T-helper 2 cell treated with Interferon-gamma antibody and Interleukin-4, amounts not matched to agents 5 μg/mL and 100 μg/mL, for 36 hours (primary cell): Measurements from ENCODE around the gene SOBP.

Experiments
- DNase-seq: peaks from one replicate; pipeline ENCODE4 v3.0.0; 2021; ENCODE audit warnings: low spot score
- H3K27ac Mint-ChIP-seq: one replicate; pipeline ENCODE4 v1.8.0; 2021; ENCODE audit warnings: mild to moderate bottlenecking, mixed read lengths
- H3K27me3 Mint-ChIP-seq: one replicate; pipeline ENCODE4 v1.8.0; 2021; ENCODE audit warnings: low read depth, mixed read lengths
- H3K36me3 Mint-ChIP-seq: one replicate; pipeline ENCODE4 v1.8.0; 2021; ENCODE audit warnings: low read depth, mixed read lengths
- H3K4me1 Mint-ChIP-seq: one replicate; pipeline ENCODE4 v1.8.0; 2021; ENCODE audit warnings: low read depth, mixed read lengths
- H3K4me3 Mint-ChIP-seq: one replicate; pipeline ENCODE4 v1.8.0; 2022; ENCODE audit warnings: mild to moderate bottlenecking, moderate library complexity, mixed read lengths
- H3K9me3 Mint-ChIP-seq: one replicate; pipeline ENCODE4 v1.8.0; 2021; ENCODE audit warnings: mixed read lengths

Gene SOBP

GRCh38 chr6:107604549-107604948, 114.6 kb downstream of the SOBP start:
- H3K36me3 Mint-ChIP-seq: no peaks in the 10 kb centered on the region
- H3K4me3 Mint-ChIP-seq: no peak overlapping the region
- no peaks in the 10 kb centered on the region for H3K9me3 Mint-ChIP-seq
- no peaks in the 10 kb centered on the region for H3K4me1 Mint-ChIP-seq
- DNase-seq: no peak
- H3K27me3 Mint-ChIP-seq: peaks cover 29% of the 10 kb centered on the region
- H3K27ac Mint-ChIP-seq: no peak overlapping the region

- Mint-ChIP-seq H3K4me1 (no peaks in the 10 kb centered on the region), H3K36me3 (no peaks in the 10 kb centered on the region), H3K27me3 (peaks cover 17% of the 10 kb centered on the region), H3K4me3 (no peak overlapping the region), H3K9me3 (no peaks in the 10 kb centered on the region), H3K27ac (no peak overlapping the region)
- DNase-seq: no peak
Measured at GRCh38 chr6:107606407-107606806, 116.5 kb downstream of the SOBP start.

DNA sequence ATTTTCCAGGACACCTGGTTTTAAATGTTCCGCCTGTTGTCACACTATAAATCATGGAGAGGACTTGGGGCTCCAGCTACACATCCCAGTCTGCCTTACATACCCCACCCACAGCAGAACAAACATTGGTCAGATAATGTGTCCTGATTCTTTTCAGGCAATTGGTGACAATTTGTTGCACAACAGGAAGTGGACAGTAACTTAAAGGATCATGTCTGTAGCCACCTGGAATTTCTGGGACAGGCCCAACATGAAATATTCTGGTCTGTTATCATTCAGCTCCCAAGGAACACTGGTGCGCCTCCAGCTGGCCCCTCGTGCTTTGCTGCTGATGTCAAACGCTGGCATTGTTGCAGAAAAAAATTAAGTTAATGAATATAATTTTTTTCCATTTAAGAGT, 117.2 kb downstream of the SOBP start:
- no peaks in the 10 kb centered on the region for H3K4me1 Mint-ChIP-seq
- H3K4me3 Mint-ChIP-seq: no peak overlapping the region
- H3K36me3 Mint-ChIP-seq: no peaks in the 10 kb centered on the region
- peaks cover 13% of the 10 kb centered on the region for H3K27me3 Mint-ChIP-seq
- DNase-seq: no peak
- H3K9me3 Mint-ChIP-seq: no peaks in the 10 kb centered on the region
- no peak overlapping the region for H3K27ac Mint-ChIP-seq

DNA sequence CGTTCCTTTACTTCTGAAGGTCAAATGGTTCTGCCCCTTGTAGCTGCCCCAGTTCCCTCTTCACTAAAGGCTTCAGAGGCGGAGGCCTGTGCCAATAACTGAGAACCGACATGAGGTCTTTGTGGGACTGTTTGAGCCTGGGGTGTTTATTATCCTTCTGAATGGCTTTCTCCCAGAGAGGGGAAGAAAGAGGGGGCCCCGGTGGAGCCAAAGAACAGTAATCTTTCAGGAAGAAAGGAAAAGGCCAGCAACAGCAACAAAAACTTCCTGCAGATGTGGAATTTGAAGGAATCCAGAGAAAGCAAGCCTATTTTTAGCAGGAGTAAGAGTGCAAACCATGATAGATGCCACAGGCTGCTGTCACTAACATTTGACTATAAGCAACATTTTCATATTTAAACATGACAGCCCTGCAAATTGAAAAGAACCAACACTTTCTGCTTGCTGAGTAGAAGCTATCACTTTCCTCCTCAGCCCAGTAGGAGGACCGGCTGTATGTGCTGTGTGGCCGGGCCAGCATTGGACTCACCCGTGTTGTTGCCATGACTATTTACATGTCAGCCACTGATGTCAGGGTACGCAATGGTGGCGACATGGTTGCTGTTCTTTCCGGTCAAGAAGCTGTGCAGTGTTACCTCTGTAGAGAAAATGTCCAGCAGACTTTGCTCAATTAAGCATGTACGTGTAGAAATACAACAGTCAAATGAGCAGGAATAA, 121.3 kb downstream of the SOBP start:
- no peak overlapping the region for H3K4me3 Mint-ChIP-seq
- H3K36me3 Mint-ChIP-seq: no peaks in the 10 kb centered on the region
- peaks cover 11% of the 10 kb centered on the region for H3K27me3 Mint-ChIP-seq
- no peaks in the 10 kb centered on the region for H3K4me1 Mint-ChIP-seq
- H3K27ac Mint-ChIP-seq: no peak overlapping the region
- DNase-seq: no peak
- H3K9me3 Mint-ChIP-seq: no peaks in the 10 kb centered on the region

- DNase-seq: no peak
- Mint-ChIP-seq H3K4me3 (no peak overlapping the region), H3K4me1 (no peaks in the 10 kb centered on the region), H3K27me3 (peaks cover 8% of the 10 kb centered on the region), H3K27ac (no peak overlapping the region), H3K9me3 (no peaks in the 10 kb centered on the region), H3K36me3 (no peaks in the 10 kb centered on the region)
Measured at GRCh38 chr6:107612762-107613415, 123.0 kb downstream of the SOBP start.

- Mint-ChIP-seq H3K9me3 (no peaks in the 10 kb centered on the region), H3K27me3 (peaks cover 6% of the 10 kb centered on the region), H3K4me3 (no peak overlapping the region), H3K4me1 (peaks cover 7% of the 10 kb centered on the region), H3K36me3 (no peaks in the 10 kb centered on the region), H3K27ac (no peak overlapping the region)
- DNase-seq: no peak
Measured at GRCh38 chr6:107613651-107614379, 123.9 kb downstream of the SOBP start.

- DNase-seq: no peak
- no peaks in the 10 kb centered on the region for H3K36me3 Mint-ChIP-seq
- no peak overlapping the region for H3K4me3 Mint-ChIP-seq
- peaks cover 16% of the 10 kb centered on the region for H3K4me1 Mint-ChIP-seq
- no peak overlapping the region for H3K27ac Mint-ChIP-seq
- H3K27me3 Mint-ChIP-seq: peaks cover 6% of the 10 kb centered on the region
- H3K9me3 Mint-ChIP-seq: no peaks in the 10 kb centered on the region
Measured at GRCh38 chr6:107614828-107615227, 124.9 kb downstream of the SOBP start.

- no peaks in the 10 kb centered on the region for H3K36me3 Mint-ChIP-seq
- H3K9me3 Mint-ChIP-seq: no peaks in the 10 kb centered on the region
- no peak overlapping the region for H3K4me3 Mint-ChIP-seq
- DNase-seq: no peak
- H3K27me3 Mint-ChIP-seq: peaks cover 4% of the 10 kb centered on the region
- no peak overlapping the region for H3K27ac Mint-ChIP-seq
- peaks cover 31% of the 10 kb centered on the region for H3K4me1 Mint-ChIP-seq
Measured at GRCh38 chr6:107616775-107617174, 126.9 kb downstream of the SOBP start.

DNA sequence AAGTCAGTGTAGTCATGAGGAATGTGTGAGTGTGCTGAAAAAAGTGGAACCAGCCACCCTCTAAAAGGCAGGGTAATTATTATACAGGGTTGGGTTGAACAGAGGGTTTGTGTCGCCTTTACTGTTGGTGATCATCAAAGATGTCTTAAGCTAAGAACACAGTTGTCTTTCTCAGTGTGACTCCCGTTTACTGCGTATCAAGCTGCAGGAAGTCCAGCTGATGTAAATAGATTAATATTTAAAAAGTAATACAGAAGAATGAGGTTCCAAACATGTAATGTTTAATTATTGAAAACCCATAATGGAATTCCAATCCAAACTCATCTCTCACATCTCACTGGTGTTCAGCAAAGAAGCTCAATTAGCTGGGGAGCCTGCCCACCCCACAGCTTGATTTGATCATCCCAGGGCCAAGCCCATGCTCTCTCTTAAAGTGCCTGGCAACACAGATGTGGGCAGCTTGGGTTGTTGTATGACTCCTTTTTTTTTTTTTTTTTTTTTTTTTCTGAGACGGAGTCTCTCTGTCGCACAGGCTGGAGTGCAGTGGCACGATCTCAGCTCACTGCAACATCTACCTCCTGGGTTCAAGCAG, 127.5 kb downstream of the SOBP start:
- H3K4me1 Mint-ChIP-seq: peaks cover 31% of the 10 kb centered on the region
- no peaks in the 10 kb centered on the region for H3K36me3 Mint-ChIP-seq
- no peak overlapping the region for H3K4me3 Mint-ChIP-seq
- H3K27me3 Mint-ChIP-seq: peaks cover 7% of the 10 kb centered on the region
- H3K9me3 Mint-ChIP-seq: no peaks in the 10 kb centered on the region
- DNase-seq: no peak
- no peak overlapping the region for H3K27ac Mint-ChIP-seq

- H3K4me3 Mint-ChIP-seq: peak overlapping the region; percentile 20
- peak overlapping the region; percentile 82 for H3K27ac Mint-ChIP-seq
- H3K9me3 Mint-ChIP-seq: no peaks in the 10 kb centered on the region
- peak; percentile 56 for DNase-seq
- peaks cover 13% of the 10 kb centered on the region for H3K27me3 Mint-ChIP-seq
- peaks cover 31% of the 10 kb centered on the region for H3K4me1 Mint-ChIP-seq
- peaks cover 1% of the 10 kb centered on the region for H3K36me3 Mint-ChIP-seq
Measured at GRCh38 chr6:107618672-107619071, 128.8 kb downstream of the SOBP start.

GRCh38 chr6:107620732-107621131, 130.8 kb downstream of the SOBP start:
- peaks cover 1% of the 10 kb centered on the region for H3K36me3 Mint-ChIP-seq
- no peak overlapping the region for H3K27ac Mint-ChIP-seq
- H3K9me3 Mint-ChIP-seq: no peaks in the 10 kb centered on the region
- no peak for DNase-seq
- H3K4me3 Mint-ChIP-seq: no peak overlapping the region
- peaks cover 17% of the 10 kb centered on the region for H3K27me3 Mint-ChIP-seq
- peaks cover 33% of the 10 kb centered on the region for H3K4me1 Mint-ChIP-seq

DNA sequence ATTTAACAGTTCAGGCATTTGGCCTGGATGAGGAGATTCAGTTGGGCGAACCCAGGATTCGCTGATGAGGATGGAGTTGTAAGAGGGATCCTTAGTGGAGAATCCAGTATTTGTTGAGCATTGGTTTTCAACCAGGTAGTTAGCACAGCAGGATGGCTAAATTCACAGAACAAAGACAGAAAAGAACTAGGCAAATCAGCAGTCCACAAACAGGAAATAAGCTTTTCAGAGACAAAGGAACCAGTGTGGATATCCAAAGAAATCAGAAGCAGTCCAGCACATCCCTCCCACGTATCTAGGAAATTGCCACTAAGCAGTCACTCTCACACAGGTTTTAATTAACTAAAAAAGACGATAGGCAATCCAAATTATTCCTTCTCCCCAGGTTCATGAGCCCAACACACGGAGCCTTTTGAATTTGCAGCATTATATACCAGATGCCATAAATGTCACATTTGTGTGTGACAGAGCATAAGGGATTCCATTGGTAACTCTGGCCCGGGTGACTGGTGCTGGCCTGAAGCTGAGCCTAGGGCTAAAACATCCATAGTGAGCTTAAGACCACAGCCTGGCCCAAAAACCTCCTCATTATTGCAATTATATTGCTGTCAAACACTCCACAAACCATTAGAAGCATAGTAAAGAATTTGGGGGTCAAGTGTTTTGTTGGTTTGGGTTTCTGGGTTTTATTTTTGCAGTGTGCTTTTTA, 131.5 kb downstream of the SOBP start:
- peaks cover 1% of the 10 kb centered on the region for H3K36me3 Mint-ChIP-seq
- H3K27ac Mint-ChIP-seq: no peak overlapping the region
- no peaks in the 10 kb centered on the region for H3K9me3 Mint-ChIP-seq
- H3K27me3 Mint-ChIP-seq: peaks cover 19% of the 10 kb centered on the region
- H3K4me1 Mint-ChIP-seq: peaks cover 33% of the 10 kb centered on the region
- H3K4me3 Mint-ChIP-seq: no peak overlapping the region
- DNase-seq: no peak

DNA sequence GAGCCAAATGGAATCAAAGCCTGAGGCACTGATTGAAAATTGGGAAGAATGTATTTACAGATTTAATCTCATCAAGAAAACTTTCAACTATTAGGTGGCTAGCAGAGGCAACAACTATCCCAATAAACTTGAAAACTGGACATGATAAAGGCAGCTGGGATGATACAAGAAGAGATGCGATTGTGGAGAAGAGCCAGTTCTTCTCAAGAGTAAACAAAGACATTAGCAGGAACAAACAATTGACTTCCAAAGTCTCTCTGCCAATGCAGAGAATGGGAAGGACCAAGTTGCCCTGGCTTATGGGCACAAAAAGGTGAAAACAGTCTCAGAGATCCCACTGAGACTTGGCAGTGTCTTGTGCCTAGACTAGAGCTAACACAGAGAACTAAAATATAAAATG, 132.4 kb downstream of the SOBP start:
- Mint-ChIP-seq H3K4me1 (peaks cover 33% of the 10 kb centered on the region), H3K9me3 (no peaks in the 10 kb centered on the region)

More for the DNA sequence above, 132.4 kb downstream of the SOBP start:
- Mint-ChIP-seq H3K4me3 (no peak overlapping the region), H3K27ac (no peak overlapping the region), H3K27me3 (peaks cover 19% of the 10 kb centered on the region), H3K36me3 (peaks cover 1% of the 10 kb centered on the region)
- DNase-seq: no peak
